ENCODE results near the gene CDC42BPB.

DNA sequence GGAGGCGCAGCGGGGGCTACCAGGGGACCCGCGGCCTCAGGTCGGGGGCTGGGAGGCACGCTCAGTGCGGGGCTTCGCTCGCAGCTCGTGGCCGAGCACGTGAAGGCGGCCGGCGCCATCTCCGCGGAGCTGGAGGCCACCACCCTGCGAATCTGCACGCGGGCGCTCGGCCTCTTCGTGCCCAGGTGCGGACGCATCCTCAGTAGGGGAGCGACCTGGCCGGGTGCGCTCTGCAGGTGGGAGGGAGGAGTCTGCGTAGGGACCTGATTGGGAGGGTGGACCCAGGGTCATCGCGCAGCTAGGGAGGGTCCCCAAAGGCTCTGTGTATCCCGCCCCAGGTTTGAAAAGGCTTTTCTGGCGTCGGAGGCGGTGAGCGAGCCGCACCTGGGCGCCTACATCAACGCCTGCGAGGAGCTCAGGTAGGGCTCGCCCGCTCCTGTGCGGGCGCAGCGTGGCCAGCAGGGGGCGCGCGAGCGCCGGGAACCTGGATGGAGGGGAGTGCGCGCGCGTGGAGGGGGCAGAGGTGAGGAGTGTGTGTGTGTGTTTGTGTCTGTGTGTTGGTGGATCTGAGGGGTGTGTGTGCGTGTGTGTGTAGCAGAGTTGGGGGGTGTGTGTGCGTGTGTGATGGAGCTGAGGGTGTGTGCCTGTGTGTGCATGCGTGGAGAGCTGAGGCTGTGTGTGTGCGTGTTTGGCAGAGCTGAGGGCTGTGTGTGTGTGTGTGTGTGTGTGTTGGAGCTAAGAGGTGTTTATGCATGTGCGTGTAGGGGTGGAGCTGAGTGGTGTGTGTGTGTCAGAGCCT, 47.5 kb upstream of the CDC42BPB start:
- TF ChIP-seq, protein P1, sequence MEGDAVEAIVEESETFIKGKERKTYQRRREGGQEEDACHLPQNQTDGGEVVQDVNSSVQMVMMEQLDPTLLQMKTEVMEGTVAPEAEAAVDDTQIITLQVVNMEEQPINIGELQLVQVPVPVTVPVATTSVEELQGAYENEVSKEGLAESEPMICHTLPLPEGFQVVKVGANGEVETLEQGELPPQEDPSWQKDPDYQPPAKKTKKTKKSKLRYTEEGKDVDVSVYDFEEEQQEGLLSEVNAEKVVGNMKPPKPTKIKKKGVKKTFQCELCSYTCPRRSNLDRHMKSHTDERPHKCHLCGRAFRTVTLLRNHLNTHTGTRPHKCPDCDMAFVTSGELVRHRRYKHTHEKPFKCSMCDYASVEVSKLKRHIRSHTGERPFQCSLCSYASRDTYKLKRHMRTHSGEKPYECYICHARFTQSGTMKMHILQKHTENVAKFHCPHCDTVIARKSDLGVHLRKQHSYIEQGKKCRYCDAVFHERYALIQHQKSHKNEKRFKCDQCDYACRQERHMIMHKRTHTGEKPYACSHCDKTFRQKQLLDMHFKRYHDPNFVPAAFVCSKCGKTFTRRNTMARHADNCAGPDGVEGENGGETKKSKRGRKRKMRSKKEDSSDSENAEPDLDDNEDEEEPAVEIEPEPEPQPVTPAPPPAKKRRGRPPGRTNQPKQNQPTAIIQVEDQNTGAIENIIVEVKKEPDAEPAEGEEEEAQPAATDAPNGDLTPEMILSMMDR (IDR thresholded peaks at IDR 0.05; ENCODE audit: insufficient read depth, low read depth, low read length) = peak; percentile 72
- peak; percentile 90 for TF ChIP-seq EZH2 (IDR thresholded peaks at IDR 0.05; ENCODE audit: insufficient read depth, low read length)
